Activated CD4-positive, CD25-positive, alpha-beta regulatory T cell treated with anti-CD3 and anti-CD28 coated beads, Interleukin-2, amount 50 U/mL, for 24 hours (primary cell): ENCODE data around the gene IFT25.
"Not testable (repeated sequence)": the region's sequence is repeated elsewhere in the genome, so short reads cannot be mapped to it uniquely, and the experiment has no call there.

Source experiments
- ATAC-seq, 2 donors: fragments of 150-1000 bp; cut with Tn5 transposase; one replicate each; pipeline ENCODE4 v1.10.0; 2021; ENCODE audit warnings: mild to moderate bottlenecking in 1 of 2, moderate library complexity in 1 of 2

The IFT25 gene

GRCh38 chr1:53945433-53946251 is at the start of gene IFT25:
TSS of gene IFT25 (minus strand) at chr1:53945699. CDS start at chr1:53940082, 5,617 bp downstream.
- peak; percentile 76 to 83 for ATAC-seq

- not testable (repeated sequence) for ATAC-seq
Observed at GRCh38 chr1:53994516-53994915, 49.0 kb upstream of the IFT25 start.

GRCh38 chr1:53992085-53992874 is 46.8 kb upstream of the IFT25 start:
- ATAC-seq = no peak

GRCh38 chr1:53987880-53988279 is 42.4 kb upstream of the IFT25 start:
- ATAC-seq = peak; percentile 28 to 70

GRCh38 chr1:53986458-53986857 is 41.0 kb upstream of the IFT25 start:
- no peak for ATAC-seq

GRCh38 chr1:53984726-53985125 is 39.2 kb upstream of the IFT25 start:
- no peak for ATAC-seq

- no peak for ATAC-seq
Observed at GRCh38 chr1:53982763-53983104, 37.2 kb upstream of the IFT25 start.

- no peak for ATAC-seq
Observed at GRCh38 chr1:53982034-53982762, 36.7 kb upstream of the IFT25 start.

GRCh38 chr1:53981220-53981619 is 35.7 kb upstream of the IFT25 start:
- ATAC-seq = no peak

- no peak for ATAC-seq
Observed at GRCh38 chr1:53979712-53980450, 34.4 kb upstream of the IFT25 start.

GRCh38 chr1:53975861-53976260 is 30.4 kb upstream of the IFT25 start:
- no peak for ATAC-seq

GRCh38 chr1:53971718-53972117 is 26.2 kb upstream of the IFT25 start:
- ATAC-seq = no peak

GRCh38 chr1:53969323-53969722 is 23.8 kb upstream of the IFT25 start:
- ATAC-seq = not testable (repeated sequence)

GRCh38 chr1:53968125-53968513 is 22.6 kb upstream of the IFT25 start:
- no peak for ATAC-seq

GRCh38 chr1:53967409-53968124 is 22.1 kb upstream of the IFT25 start:
- ATAC-seq = no peak

- no peak for ATAC-seq
Observed at GRCh38 chr1:53966794-53967193, 21.3 kb upstream of the IFT25 start.

GRCh38 chr1:53964109-53964508 is 18.6 kb upstream of the IFT25 start:
- ATAC-seq = no peak

GRCh38 chr1:53963460-53963859 is 18.0 kb upstream of the IFT25 start:
- no peak for ATAC-seq

GRCh38 chr1:53962395-53962794 is 16.9 kb upstream of the IFT25 start:
- no peak for ATAC-seq

- ATAC-seq = no peak
Observed at GRCh38 chr1:53959664-53960250, 14.3 kb upstream of the IFT25 start.

GRCh38 chr1:53957194-53957818 is 11.8 kb upstream of the IFT25 start:
- ATAC-seq = no peak
